Effector CD8-positive, alpha-beta T cell (primary cell): ENCODE data around the gene PNMA5.
A peak's percentile ranks its signal among the peaks of the same experiment; 100 is the strongest.

Experiments used
- DNase-seq: peaks from one replicate; lab custom pipeline; 2025; lab: John Stamatoyannopoulos, UW

The PNMA5 gene

DNA sequence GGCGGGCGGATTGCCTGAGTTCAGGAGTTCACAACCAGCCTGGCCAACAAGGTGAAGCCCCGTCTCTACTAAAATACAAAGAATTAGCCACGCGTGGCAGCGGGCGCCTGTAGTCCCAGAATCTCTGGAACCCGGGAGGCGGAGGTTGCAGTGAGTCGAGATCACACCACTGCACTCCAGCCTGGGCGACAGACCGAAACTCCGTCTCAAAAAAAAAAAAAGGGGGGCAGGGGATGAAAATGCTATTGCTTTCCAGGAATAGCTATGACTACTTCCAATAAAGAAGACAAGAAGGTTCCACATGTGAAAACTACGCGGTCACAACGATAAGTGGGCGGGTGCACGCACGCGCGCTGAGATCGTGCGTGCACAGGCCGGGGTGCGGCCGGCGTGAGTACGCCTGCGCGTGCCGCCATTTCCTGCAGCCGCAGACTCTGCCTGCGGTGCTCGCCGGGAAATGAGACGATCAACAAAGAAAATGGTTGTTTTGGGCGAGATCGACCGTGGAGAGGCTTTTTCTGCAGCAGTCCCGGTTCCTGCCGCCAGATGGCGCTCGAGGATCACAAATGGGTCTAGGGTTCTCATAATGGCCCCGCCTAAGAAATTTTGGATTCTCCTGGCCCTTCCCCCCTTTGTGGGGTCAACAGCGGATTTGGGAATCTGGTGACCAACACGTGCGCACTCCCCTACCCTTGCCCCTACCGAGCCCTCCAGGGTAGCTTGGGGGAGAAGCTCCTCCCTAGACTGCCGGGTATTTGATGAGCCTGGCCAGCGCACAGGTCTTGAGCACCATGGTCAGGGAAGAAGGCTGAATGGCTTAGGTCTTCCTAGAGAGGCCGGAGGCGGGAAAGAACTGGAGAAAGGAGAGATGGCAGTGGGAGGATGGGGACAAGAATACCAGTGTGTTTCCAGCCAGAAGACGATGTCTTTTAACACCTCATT is 35.1 kb downstream of the PNMA5 start:
- peak; percentile 90 for DNase-seq

DNA sequence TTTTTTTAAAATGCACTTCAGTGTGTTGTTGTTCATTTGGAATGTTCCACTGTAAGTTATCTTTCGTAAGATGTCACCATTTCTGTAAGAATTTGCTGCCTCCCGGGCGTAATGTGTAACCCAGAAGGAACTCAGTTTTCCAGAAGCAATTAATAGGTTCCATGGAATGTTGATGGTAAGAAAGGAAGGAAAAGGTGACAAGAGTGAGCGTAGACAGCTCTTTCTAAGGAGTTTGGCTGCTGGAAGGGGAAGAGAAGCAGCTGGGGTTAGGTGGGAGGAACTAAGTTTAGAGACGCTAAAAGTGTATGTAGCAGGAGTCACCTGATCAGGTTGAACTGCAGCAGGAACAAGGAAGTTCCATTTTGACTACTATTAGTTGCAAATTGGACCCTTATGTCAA is 35.9 kb downstream of the PNMA5 start:
- no peak for DNase-seq

DNA sequence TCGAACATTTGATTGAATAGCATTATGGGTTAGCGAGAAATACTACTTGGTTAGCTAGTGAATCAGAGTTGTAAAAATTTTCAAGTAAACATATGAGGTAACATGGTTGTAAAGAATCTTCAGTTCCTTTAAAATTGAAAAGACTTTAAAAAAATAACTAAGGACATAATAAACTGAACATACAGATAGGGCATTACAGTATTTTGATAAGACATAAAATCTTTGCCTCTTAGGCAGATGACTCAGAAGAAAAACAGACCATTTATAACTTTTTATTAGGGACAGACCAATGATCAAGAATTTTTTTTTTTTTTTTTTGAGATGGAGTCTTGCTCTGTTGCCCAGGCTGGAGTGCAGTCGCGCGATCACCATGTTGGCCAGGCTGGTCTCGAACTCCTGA is 43.1 kb downstream of the PNMA5 start:
- DNase-seq, result no peak

DNA sequence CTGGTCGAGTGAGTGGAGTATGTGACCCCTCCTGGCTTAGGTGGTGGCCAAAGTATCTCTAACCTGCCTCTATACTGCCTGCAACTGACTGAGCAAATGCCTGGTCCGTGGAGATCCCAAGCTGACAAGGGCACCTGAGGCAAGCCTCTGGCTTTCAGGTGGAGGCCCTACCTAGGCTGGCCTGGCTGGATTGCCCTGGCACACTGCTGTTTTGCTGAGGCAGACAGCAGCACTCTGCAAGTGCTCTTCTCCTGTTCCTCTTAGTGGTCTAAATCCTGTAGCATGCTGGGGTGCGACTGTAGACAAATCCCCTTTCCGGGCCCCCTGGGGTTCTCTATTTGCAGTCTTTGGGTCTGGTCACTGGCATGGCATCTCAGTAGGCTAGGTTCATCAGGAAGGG is 44.8 kb downstream of the PNMA5 start:
- DNase-seq, result no peak

DNA sequence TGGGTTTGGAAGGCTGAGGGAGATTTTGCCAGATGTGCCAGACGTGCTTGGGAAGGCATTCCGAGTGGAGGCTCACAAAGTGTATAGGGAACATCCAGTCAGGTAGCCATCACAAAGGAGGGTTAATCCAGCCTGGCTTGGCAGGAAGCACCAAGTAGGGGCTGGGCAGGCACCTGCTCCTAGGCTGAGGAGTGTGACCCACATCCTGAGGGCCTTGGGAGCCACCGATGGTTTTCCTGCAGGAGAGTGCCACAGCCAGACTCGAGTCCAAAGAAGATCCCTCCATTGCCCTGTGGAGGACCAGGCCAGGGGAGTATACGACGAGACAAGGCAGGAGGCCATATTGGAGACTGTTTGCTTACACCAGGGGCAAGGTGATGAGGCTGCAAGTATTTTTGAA is 47.2 kb downstream of the PNMA5 start:
- no peak for DNase-seq

DNA sequence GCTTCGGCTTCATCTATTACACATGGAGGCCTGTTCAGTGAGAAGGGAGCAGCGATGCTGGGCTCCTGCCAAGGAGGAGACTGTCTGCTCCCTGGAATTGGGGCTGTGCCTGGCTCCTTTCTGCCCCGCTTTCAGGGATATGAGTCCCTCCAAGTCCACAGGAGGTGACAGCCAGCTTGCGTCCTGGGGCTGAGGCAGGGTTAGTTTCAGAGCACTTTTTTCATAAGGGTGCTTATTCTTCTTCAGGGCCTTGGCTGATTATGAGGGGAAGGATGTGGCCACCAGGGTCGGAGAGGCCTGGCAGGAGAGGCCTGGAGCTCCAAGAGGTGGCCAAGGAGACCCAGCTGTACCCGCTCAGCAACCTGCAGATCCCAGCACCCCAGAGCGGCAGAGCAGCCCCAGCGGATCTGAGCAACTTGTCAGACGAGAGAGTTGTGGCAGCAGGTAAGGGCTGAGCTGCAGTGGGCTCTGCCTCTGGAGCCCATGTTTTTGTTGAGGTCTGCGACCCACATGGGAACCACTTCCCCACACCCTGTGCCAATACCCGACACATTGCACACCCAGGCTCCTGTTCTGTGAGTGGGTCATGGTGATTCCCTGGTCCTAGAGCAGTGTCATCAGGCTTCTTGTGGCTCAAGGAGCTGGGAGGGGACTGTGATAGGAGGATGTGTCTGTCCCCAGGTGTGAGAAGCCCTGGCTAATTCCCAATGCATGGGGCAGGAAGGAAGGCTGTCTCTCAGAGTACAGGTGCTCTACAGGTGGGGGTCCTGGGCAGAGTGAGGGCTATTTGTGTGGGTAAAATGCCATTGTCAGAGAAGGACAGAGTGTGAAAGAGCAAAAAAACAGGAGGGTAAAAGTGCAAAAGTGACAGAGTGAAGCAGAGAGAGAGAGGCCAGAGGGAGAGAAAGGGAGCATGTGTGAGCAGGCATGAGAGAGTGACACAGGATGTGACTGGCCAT is 48.6 kb downstream of the PNMA5 start:
- DNase-seq, result no peak

DNA sequence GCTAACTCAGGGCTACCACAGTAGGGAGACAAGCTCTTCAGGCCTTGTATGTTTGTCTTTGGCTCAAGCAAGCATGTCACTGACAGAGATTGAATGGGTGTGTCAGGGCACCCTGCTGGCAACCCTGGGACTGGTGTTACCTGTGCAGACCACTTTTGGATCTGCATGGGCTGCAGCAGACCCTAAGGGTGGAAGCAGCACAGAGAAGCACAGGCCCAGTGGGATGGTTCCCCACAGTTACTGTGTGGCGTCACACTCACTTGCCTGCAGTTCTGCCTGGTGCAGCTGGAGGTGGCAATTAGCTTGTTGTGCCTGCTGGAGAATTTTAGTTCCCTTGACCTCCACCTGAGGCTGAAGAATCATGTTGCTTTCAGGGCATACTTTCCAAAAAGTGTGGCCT is 50.1 kb downstream of the PNMA5 start:
- no peak for DNase-seq

DNA sequence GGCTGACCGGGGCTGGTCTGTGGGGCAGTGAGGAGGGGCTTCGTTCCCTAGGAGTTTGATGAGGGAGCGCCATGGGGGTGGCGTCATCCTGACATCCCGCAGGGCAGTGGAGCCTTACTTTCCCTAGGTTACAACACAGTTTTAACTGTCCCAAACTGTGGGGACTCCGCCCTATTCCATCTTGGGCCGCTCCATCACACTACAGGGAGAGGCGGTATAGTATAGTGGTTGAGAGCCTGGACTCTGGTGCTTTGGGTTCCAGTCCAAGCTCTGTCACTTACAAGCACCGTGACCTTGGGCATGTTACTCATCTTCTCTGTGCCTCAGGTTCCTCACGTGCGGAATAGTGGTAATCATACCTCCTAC is 51.9 kb downstream of the PNMA5 start:
- DNase-seq, result no peak

DNA sequence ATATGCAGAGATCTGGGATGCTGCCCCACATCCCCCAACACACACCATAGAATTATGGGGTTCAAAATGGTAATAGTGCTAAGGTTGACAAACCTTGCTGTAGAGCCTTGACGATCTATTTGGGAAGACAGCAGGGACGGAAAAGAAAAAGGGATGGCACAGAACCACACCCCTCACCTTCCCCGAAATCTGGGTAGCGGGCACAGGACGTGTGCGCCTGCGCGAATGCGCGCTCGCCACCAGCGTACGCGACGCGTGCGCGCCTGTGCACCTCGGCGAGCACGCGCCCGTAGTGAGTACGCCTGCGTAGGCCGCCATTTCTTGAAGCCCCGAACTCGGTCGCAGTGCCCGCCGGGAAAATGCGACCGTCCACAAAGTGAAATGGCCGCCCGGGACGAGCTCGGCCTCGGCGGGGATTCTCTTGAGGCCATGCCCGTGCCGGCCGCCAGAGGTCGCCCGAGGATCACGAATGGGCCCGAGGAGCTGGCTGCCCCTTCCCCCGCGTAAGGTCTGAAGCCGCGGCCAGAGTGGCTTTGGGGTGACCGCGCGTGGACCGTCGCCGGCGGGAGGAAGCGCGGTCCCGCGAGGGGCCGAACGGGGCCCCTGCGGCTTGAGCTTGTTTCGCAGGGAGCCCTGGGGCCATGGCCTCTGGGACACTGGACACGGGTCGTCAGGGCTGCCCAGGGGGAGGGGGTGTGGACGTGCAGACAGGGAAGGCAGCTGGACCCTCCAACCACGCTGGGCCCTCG is 52.4 kb downstream of the PNMA5 start:
- peak; percentile 85 for DNase-seq
